Hypothalamus (tissue), 51 donors: ENCODE results near the gene BPNT1.
A peak's percentile ranks its signal among the peaks of the same experiment; 100 is the strongest.
"Not testable (repeated sequence)": the region's sequence is repeated elsewhere in the genome, so short reads cannot be mapped to it uniquely, and the experiment has no call there.

Experiments
- DNase-seq, 51 donors: peaks; one replicate each; lab custom pipeline; 2025; lab: John Stamatoyannopoulos, UW

Gene BPNT1

GRCh38 chr1:220086261-220086686, 3.3 kb downstream of the BPNT1 start:
- not testable (repeated sequence) for DNase-seq

DNA sequence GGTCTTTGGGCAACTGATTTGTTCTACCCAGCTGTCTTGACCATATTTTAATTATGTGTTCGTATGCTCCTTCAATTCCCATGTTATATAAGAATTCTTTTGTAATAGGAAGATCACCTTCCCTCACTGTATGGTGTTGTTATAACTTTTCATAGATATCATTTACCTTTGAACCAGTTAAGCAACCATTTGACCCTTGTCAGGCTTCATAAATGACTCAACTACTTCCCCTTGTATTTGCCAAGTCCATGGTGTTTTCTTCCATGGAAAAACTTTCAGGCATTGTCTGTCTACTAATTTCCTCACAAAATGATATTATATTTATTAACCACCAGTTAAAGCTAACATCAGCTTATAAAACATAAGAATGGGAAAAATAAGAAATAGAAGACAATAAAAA, 5.1 kb downstream of the BPNT1 start:
- DNase-seq = no peak

DNA sequence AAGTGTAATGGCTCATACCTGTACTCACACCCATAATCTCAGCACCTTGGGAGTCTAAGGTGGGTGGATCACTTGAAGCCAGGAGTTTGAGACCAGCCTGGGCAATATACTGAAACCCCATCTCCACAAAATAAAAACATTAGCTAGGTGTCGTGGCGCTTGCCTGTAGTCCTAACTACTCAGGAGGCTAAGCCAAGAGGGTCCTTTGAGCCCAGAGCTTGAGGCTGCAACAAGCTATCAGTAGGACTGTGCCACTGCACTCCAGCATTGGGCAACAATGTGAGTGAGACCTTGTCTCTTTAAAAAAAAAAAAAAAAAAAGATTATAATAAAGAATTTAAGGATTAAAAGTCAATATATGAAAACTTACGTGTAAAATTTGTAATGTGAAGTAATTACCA, 11.7 kb downstream of the BPNT1 start:
- no peak for DNase-seq

- no peak for DNase-seq
These were observed 12.5 kb downstream of the BPNT1 start for GRCh38 chr1:220076861-220077762.

GRCh38 chr1:220067269-220068204, 22.1 kb downstream of the BPNT1 start:
- no peak for DNase-seq

DNA sequence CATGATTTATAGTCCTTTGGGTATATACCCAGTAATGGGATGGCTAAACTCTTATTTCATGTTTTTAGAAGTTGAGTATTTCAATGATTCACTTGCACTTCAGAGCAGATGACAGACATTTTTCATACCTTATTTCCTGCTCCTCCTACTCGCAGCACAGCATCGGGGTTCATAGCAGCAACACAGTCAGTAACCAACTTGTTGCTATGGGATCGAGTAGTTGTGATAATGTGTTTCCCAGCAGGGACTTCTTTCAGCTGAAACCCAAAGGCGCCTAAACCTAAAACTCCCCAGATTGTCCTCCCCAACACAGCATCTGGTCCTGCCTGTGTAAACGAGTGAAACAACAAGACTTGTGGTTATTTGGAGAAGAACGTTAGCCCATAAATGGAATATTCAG, 27.0 kb downstream of the BPNT1 start:
- DNase-seq = no peak

GRCh38 chr1:220060876-220061275, 28.7 kb downstream of the BPNT1 start:
- DNase-seq = no peak

DNA sequence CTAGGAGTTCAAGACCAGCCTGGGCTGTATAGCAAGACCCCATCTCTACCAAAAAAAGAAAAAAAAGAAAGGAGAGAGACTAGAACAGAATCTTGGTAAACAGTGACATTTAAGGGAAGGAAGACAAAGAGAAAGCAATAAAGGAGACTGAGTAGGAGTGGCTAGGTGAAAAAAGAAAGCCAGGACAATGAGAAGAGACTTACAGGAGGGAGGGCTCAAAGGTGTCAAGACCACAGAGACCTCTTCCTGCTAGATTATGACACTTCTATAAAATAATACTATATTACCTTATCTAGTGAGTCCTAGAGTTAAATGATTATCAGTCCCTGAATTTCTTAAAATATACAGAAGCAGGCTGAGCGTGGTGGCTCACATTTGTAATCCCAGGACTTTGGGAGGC, 33.2 kb downstream of the BPNT1 start:
- DNase-seq = no peak

- DNase-seq = peak; percentile 9 to 94 (median 86)
These were observed 43.3 kb downstream of the BPNT1 start, which contains the start of gene EPRS1 for GRCh38 chr1:220046052-220046930. EPRS1 (minus strand) TSS chr1:220046505; CDS start chr1:220046388, 117 bp downstream.

DNA sequence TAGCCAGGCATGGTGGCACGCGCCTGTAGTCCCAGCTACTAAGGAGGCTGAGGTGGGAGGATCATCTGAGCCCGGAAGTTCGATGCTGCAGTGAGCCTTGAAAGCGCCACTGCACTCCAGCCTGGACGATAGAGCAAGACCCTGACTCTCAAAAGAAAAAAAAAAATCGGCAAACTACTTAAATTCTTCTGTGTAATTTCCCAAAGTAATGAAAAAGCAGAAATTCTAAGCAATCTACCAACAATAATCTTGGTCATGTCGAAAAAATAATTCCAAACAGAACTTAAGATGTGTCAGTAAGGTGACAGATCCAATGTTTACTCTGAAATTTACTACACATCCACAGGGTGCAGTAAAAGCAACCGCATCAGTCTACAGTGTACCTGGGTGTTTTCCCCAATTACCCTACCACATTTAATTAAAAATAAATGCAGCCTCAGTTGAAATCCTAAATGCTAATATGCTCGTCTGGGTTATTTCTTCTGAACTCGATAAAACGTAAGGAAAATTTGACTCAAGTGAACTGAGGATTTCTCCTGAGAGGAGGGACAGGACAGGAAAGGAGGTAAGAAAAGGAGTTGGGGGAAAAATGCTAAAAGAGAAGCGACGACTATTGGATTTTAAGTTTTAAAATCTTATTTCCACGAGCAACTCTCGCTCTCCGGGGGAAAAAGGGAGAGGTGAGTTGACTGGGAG, 44.1 kb downstream of the BPNT1 start:
- peak in 1 of 51 donors; percentile 1 for DNase-seq

DNA sequence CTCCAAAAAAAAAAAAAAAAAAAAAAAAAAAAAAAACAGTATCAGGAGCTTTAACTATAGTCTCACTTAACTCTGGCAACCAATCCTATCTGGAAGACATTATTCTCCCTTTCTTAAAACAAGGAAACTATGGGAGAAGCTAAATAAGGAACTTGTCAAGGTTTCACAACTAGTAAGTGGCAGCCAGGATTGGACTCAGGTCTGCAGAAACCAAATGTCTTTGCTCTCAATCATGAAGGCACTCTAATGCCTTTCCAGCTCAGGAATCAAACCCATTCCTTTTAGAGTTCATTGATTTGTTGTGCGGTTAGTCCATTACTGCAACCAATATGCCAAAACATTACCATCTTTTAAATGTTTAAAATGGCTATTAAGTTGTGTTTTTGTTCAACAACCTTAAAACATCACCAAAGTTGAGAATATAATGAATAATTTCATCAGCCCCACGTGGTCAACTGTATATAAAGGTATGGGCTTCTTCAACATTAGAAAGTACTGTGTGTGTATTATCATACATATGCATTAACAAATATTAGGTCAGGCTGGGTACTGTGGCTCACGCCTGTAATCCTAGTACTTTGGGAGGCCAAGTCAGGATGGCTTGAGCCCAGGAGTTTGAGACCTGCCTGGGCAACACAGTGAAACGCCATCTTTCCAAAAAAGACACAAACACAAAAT, 44.8 kb downstream of the BPNT1 start:
- DNase-seq = no peak

DNA sequence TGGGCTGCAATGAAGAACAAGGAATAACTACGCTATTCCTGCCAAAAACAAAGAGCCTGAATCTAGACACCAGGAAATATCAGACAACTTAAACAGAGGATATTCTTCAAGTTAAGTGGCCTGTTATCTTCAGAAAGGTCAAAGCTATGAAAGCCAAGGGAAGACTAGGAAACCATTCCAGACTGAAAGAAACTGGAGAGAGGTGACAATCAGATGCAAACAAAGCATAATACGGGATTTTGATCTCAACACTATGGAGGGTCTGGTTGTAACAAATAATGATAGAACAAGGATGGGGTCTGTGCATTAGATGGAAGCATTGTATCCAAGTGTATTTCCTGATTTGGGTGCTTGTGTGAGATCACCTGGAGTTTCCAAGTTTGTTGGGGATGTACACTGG, 45.9 kb downstream of the BPNT1 start:
- no peak for DNase-seq

DNA sequence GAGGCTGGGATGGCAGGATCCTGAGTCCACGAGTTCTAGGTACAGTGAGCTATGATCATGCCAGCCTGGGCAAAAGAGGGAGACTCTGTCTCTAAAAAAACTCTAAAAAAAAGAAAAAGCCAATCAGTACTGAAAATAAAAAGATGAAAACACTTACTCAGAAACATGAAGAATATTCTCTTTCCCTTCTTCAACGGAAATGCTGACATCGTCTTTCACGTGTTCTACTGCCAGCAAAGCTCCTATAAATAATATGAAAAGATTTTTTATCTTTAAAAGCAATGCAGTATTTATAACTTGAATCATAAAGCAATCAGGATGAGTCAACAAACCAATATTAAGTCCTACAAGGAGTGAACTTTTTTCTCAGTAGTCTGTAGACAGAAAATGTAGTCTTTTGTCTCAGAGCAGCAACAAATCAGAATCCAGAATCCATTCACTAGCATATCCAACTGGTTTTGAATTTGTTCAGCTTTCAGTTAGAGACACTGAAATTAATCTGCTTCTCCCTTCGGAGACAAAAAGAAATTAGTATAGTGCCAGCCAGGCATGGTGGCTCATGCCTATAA, 49.5 kb downstream of the BPNT1 start:
- DNase-seq = no peak

DNA sequence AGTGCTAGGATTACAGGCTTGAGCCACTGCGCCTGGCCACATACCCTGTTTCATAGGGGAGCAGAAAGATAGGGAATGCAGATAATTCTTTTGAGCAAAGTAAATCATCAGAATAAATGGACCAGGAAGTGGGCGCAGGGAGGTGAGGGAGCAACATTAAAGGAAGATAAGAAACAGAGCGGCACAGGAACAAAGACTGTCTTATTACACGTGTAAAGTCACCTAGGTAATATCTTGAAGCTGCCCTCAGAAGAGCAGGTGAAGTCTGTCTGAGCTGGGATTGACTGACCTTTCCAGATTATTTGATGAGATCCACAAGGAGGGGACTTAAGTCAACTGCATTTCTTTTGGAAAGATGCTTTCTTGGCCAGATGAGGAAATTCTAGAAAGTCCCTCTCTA, 50.9 kb downstream of the BPNT1 start:
- no peak for DNase-seq

DNA sequence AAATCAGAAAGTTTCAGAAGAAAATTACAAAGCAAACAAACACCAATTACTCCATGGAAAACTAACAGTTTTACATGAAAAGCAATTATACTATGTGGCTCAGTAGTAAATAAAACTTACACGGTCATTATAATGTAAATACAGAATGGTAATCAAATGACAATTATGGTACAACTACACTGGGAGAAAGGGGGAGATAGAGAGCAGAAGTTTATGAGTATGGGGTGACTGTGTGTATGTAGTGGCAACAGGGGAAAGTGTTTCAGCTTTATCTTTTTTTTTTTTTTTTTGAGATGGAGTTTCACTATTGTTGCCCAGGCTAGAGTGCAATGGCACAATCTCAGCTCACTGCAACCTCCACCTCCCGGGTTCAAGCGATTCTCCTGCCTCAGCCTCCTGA, 51.8 kb downstream of the BPNT1 start:
- not testable (repeated sequence) for DNase-seq

GRCh38 chr1:220032911-220033310, 56.7 kb downstream of the BPNT1 start:
- DNase-seq = no peak

DNA sequence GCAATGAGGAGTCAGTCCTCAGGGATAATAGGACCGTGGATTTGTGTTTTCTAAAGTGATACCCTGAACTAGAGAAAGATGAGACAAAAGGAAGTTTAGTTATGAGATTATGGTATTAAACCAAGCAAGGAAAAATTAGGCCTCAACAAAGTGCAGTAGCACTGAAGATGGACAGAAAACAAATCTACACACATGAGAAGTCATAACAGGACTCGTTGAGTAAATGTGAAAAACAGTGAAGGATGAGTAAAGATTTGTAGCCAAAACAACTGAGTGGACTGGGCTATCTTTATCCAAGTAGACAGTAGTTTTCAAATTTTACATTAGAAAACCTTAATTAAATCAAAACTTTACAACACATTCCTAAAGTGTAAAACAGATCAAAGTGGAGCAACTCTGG, 58.3 kb downstream of the BPNT1 start:
- DNase-seq = no peak

DNA sequence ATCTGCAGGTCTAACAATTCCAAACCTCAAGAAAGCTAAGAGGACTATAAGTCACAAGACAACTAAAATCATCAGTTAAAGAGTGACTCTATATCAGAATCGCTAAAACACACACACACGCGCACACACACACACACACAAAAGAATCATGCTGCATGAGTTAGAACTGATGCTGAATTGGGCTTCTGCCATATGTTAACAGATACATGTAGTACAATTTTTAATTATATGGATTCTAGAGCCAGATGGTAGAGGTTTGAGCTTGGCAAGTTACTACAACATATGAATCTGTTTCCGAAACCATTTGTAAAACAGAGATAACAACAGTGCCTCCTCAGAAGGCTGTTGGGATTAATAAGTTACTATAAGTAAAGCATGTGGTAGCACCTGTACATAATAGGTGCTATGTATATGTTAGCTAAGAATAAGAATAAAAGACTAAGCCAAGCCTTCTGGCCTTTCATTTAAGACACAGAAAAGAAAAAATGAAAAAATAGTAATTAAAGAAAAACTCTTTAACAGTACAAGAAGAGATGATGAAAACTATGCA, 61.2 kb downstream of the BPNT1 start:
- no peak for DNase-seq

DNA sequence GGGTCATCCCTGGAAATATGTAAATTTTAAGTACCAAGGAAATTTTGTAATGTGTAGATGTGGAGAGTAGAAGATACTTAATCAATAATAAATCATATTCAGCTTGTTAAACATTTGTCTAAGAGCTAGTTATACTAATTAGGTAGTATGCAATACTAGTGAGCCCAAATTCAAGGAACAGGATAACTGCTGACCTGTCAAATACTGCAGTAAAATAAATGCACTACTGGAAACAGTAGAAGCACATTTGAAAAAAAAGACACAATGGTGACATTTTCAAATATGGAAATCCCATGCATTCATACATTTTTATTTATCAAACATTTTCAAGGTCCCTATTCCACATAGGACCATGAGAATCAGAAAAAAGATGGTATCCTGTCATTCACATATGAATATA, 70.5 kb downstream of the BPNT1 start:
- no peak for DNase-seq
